Body of pancreas (tissue), 4 donors: Measurements from ENCODE around the gene TM2D3.

Experiments
- CTCF ChIP-seq, 7 experiments: fragments of 450-650 bp in 4 of 7; fragments of 200-600 bp in 3 of 7; sonication (generic) in 3 of 7; IDR thresholded peaks; one replicate each; pipeline ENCODE4 v1.5.1; 2016 to 2019; ENCODE audit warnings: antibody characterized with exemption in 7 of 7
- POLR2A ChIP-seq, 3 donors: fragments of 450-650 bp; IDR thresholded peaks; one replicate each; pipeline ENCODE4 v1.6.1; 2016; ENCODE audit warnings: antibody characterized with exemption in 3 of 3, mild to moderate bottlenecking in 2 of 3

- TF ChIP-seq CTCF (IDR thresholded peaks at IDR 0.05) (no peak), POLR2A (IDR thresholded peaks at IDR 0.05) (no peak)
Measured at GRCh38 chr15:101675015-101675414, 22.8 kb upstream of the TM2D3 start.
